IMR-90 (cell line): ENCODE results near the gene UBE2QL1. TPM values are rescaled to one million over a fixed set of nuclear protein-coding genes. Genes with fewer than 3 reads are reported as not detected.

Source experiments
- ATAC-seq: fragments of 200-7000 bp; cut with Tn5 transposase; 2 replicates; pipeline ENCODE4 v1.9.1; 2020; ENCODE audit warnings: low read depth, mild to moderate bottlenecking, moderate library complexity
- BruUV-seq: library from RNA; stranded (reverse); fragments of 400-500 nt; replicated peaks from 2 replicates; lab custom pipeline; 2021; lab: Mats Ljungman, UMichigan
- CTCF ChIA-PET: fragments of 300-600 bp; formaldehyde crosslinking; extraction: SDS; loops from one replicate; lab custom pipeline; 2021; ENCODE audit warnings: antibody characterized with exemption; lab: Yijun Ruan, JAX
- POLR2A ChIA-PET: fragments of 300-600 bp; sonication (Branson Sonifier 250); formaldehyde crosslinking; loops from one replicate; lab custom pipeline; 2022; ENCODE audit warnings: antibody characterized with exemption; ENCODE audit not compliant: unreplicated experiment; lab: Charles Lee
- DNase-seq: peaks from one replicate; pipeline ENCODE4 v3.0.0; 2013
- H2AFZ ChIP-seq: replicated peaks from 2 replicates; pipeline ENCODE3; 2013; ENCODE audit warnings: low read length, mild to moderate bottlenecking; ENCODE audit not compliant: poor library complexity
- H2AK5ac ChIP-seq: 2 replicates; pipeline ENCODE4 v1.6.1; 2013; ENCODE audit warnings: low read depth, low read length, inconsistent platforms
- H2AK9ac ChIP-seq: replicated peaks from 2 replicates; pipeline ENCODE3; 2013; ENCODE audit warnings: mild to moderate bottlenecking, low read depth, low read length, moderate library complexity; ENCODE audit not compliant: poor library complexity
- H2BK120ac ChIP-seq: 2 replicates; pipeline ENCODE4 v1.6.1; 2013; ENCODE audit warnings: low read depth, low read length, inconsistent platforms
- H2BK15ac ChIP-seq: 3 replicates; pipeline ENCODE4 v1.6.1; 2013; ENCODE audit warnings: low read depth, low read length, inconsistent platforms
- H2BK20ac ChIP-seq: 2 replicates; pipeline ENCODE4 v1.6.1; 2013; ENCODE audit warnings: low read depth, mild to moderate bottlenecking, inconsistent platforms, low read length, moderate library complexity
- H2BK5ac ChIP-seq: 2 replicates; pipeline ENCODE4 v1.6.1; 2013; ENCODE audit warnings: mild to moderate bottlenecking, low read depth, low read length, inconsistent platforms; ENCODE audit not compliant: poor library complexity, severe bottlenecking
- H3K14ac ChIP-seq: replicated peaks from 2 replicates; pipeline ENCODE4 v1.6.1; 2013; ENCODE audit warnings: low read depth, low read length, inconsistent platforms
- H3K18ac ChIP-seq: 2 replicates; pipeline ENCODE4 v1.6.1; 2013; ENCODE audit warnings: low read depth, low read length, control low read depth
- H3K23ac ChIP-seq: 2 replicates; pipeline ENCODE4 v1.6.1; 2013; ENCODE audit warnings: low read depth, low read length, inconsistent platforms
- H3K27ac ChIP-seq: 2 replicates; pipeline ENCODE4 v1.5.1; 2013; ENCODE audit warnings: mild to moderate bottlenecking, control low read depth, low read length; ENCODE audit not compliant: insufficient read depth
- H3K27me3 ChIP-seq: 2 replicates; pipeline ENCODE4 v1.6.1; 2013; ENCODE audit warnings: low read length; ENCODE audit not compliant: control insufficient read depth, insufficient read depth
- H3K36me3 ChIP-seq: 2 replicates; pipeline ENCODE4 v1.6.1; 2013; ENCODE audit warnings: low read length, mixed read lengths; ENCODE audit not compliant: control insufficient read depth, insufficient read depth
- H3K4ac ChIP-seq: 2 replicates; pipeline ENCODE4 v1.6.1; 2013; ENCODE audit warnings: low read depth, low read length, inconsistent platforms
- H3K4me1 ChIP-seq: 2 replicates; pipeline ENCODE4 v1.6.1; 2013; ENCODE audit warnings: low read length, mixed read lengths; ENCODE audit not compliant: control insufficient read depth, insufficient read depth
- H3K4me2 ChIP-seq: 2 replicates; pipeline ENCODE4 v1.6.1; 2013; ENCODE audit warnings: low read depth, mild to moderate bottlenecking, control low read depth, low read length, moderate library complexity
- H3K4me3 ChIP-seq: 2 replicates; pipeline ENCODE4 v1.5.1; 2013; ENCODE audit warnings: low read depth, mild to moderate bottlenecking, control low read depth, low read length, moderate library complexity; ENCODE audit not compliant: insufficient read depth
- H3K56ac ChIP-seq: 2 replicates; pipeline ENCODE4 v1.6.1; 2013; ENCODE audit warnings: low read length, inconsistent platforms; ENCODE audit not compliant: insufficient read depth; ENCODE audit errors: extremely low read depth
- H3K79me1 ChIP-seq, 2 experiments: 2 replicates each; pipeline ENCODE4 v1.6.1; 2013; ENCODE audit warnings: low read length in 2 of 2, inconsistent platforms in 1 of 2, low read depth in 1 of 2
- H3K9ac ChIP-seq: 2 replicates; pipeline ENCODE4 v1.6.1; 2013; ENCODE audit warnings: low read depth, low read length, control low read depth
- H3K9me1 ChIP-seq: 2 replicates; pipeline ENCODE4 v1.6.1; 2013; ENCODE audit warnings: low read length, inconsistent platforms; ENCODE audit not compliant: insufficient read depth
- H3K9me3 ChIP-seq: 2 replicates; pipeline ENCODE4 v1.6.1; 2013; ENCODE audit warnings: low read length; ENCODE audit not compliant: control insufficient read depth, insufficient read depth
- H4K20me1 ChIP-seq: 2 replicates; pipeline ENCODE4 v1.6.1; 2013; ENCODE audit warnings: low read length, inconsistent platforms; ENCODE audit not compliant: insufficient read depth
- H4K5ac ChIP-seq: 2 replicates; pipeline ENCODE4 v1.6.1; 2013; ENCODE audit warnings: mild to moderate bottlenecking, low read depth, low read length, control low read depth
- H4K8ac ChIP-seq, 2 experiments: 2 replicates each; pipeline ENCODE4 v1.6.1; 2013; ENCODE audit warnings: low read depth in 2 of 2, low read length in 2 of 2, control low read depth in 1 of 2, inconsistent platforms in 1 of 2
- H4K91ac ChIP-seq: 2 replicates; pipeline ENCODE4 v1.6.1; 2013; ENCODE audit warnings: low read depth, low read length, inconsistent platforms; ENCODE audit not compliant: insufficient read depth
- BHLHE40 ChIP-seq: fragments of 150-350 bp; IDR thresholded peaks from 2 replicates; pipeline ENCODE4 v1.6.1; 2016; ENCODE audit warnings: mild to moderate bottlenecking, low read depth, low read length
- CEBPB ChIP-seq: IDR thresholded peaks from 2 replicates; pipeline ENCODE4 v1.6.1; 2012; ENCODE audit warnings: low read depth, low read length, improper control_type of control experiment
- CHD1 ChIP-seq: IDR thresholded peaks from 2 replicates; pipeline ENCODE4 v1.6.1; 2012; ENCODE audit warnings: low read depth, low read length, improper control_type of control experiment
- FOS ChIP-seq: fragments of 150-350 bp; IDR thresholded peaks from 2 replicates; pipeline ENCODE4 v1.6.1; 2016; ENCODE audit warnings: low read depth, low read length
- MAFK ChIP-seq: IDR thresholded peaks from 2 replicates; pipeline ENCODE4 v1.6.1; 2012; ENCODE audit warnings: low read depth, low read length, improper control_type of control experiment
- MAZ ChIP-seq: IDR thresholded peaks from 2 replicates; pipeline ENCODE4 v1.6.1; 2012; ENCODE audit warnings: low read depth, mild to moderate bottlenecking, low read length, improper control_type of control experiment, moderate library complexity, borderline replicate concordance
- MXI1 ChIP-seq: IDR thresholded peaks from 2 replicates; pipeline ENCODE4 v1.6.1; 2012; ENCODE audit warnings: low read depth, mild to moderate bottlenecking, low read length, moderate library complexity, borderline replicate concordance
- NFE2L2 ChIP-seq: fragments of 150-350 bp; IDR thresholded peaks from 2 replicates; pipeline ENCODE4 v1.6.1; 2016; ENCODE audit warnings: low read depth, mild to moderate bottlenecking, low read length
- POLR2A ChIP-seq: IDR thresholded peaks from 2 replicates; pipeline ENCODE4 v1.6.1; 2012; ENCODE audit warnings: mild to moderate bottlenecking, low read depth, low read length
- RAD21 ChIP-seq: IDR thresholded peaks from 2 replicates; pipeline ENCODE4 v1.6.1; 2012; ENCODE audit warnings: low read length, improper control_type of control experiment
- RCOR1 ChIP-seq: IDR thresholded peaks from 2 replicates; pipeline ENCODE4 v1.6.1; 2012; ENCODE audit warnings: mild to moderate bottlenecking, low read length, improper control_type of control experiment; ENCODE audit not compliant: insufficient replicate concordance
- RFX5 ChIP-seq: IDR thresholded peaks from 2 replicates; pipeline ENCODE4 v1.8.0; 2012; ENCODE audit warnings: low read depth, mild to moderate bottlenecking, low read length, moderate library complexity
- SMC3 ChIP-seq: fragments of 150-350 bp; IDR thresholded peaks from 2 replicates; pipeline ENCODE4 v1.6.1; 2016; ENCODE audit warnings: low read depth, mild to moderate bottlenecking, antibody characterized with exemption, low read length, moderate library complexity
- WGBS, 2 experiments: methylation state at CpG; one replicate each; pipeline versions ENCODE4 v1.1.5 to v1.1.7; 2013; ENCODE audit warnings: missing lambda C conversion rate in 2 of 2; ENCODE audit not compliant: insufficient read length in 1 of 2; ENCODE audit errors: extremely low coverage in 2 of 2; 5-methylcytosine and 5-hydroxymethylcytosine counted together
- dilution Hi-C: fragments of 300-500 bp; cut with HindIII; formaldehyde crosslinking; loops from one replicate; pipeline ENCODE4 v1.14.3; 2018; ENCODE audit warnings: low sequenced_read_pairs; ENCODE audit not compliant: unreplicated experiment
- in situ Hi-C: fragments of 300-500 bp; cut with MboI; formaldehyde crosslinking; loops from 3 replicates; pipeline ENCODE4 v1.14.3; 2019; ENCODE audit warnings: low sequenced_read_pairs, inconsistent platforms, mixed read lengths
- intact Hi-C: fragments of 100-400 bp; cut with micrococcal nuclease; formaldehyde crosslinking; loops from 2 replicates; pipeline ENCODE4 v1.10.0; 2022
- polyA plus RNA-seq, 3 experiments: library from polyadenylated mRNA; depleted of rRNA; stranded (reverse); fragments of >200 nt; gene quantifications; 2 replicates each; pipeline ENCODE4 v1.2.3, GENCODE V29; 2012; ENCODE audit warnings: low replicate concordance in 1 of 3
- total RNA-seq: library from RNA; depleted of rRNA; stranded (reverse); fragments of >200 nt; gene quantifications from 2 replicates; pipeline ENCODE4 v1.2.3, GENCODE V29; 2012
- TF ChIP-seq, protein P1 (sequence below): fragments of 150-350 bp; IDR thresholded peaks from 2 replicates; pipeline ENCODE4 v1.6.1; 2017; ENCODE audit warnings: mild to moderate bottlenecking, antibody characterized with exemption, low read length, low read depth
- TF ChIP-seq, protein P2 (sequence below): fragments of 150-350 bp; IDR thresholded peaks from 2 replicates; pipeline ENCODE4 v1.6.1; 2016; ENCODE audit warnings: low read depth, mild to moderate bottlenecking, low read length, moderate library complexity, borderline replicate concordance
- TF ChIP-seq, protein P3 (sequence below): conservative IDR thresholded peaks from 2 replicates; pipeline ENCODE4 v1.5.1; 2012; ENCODE audit warnings: mild to moderate bottlenecking, low read depth, low read length, improper control_type of control experiment

The UBE2QL1 gene
- total and polyA plus RNA-seq, 2 of the 4 experiments (the other 2 are of a cell fraction): not detected

DNA sequence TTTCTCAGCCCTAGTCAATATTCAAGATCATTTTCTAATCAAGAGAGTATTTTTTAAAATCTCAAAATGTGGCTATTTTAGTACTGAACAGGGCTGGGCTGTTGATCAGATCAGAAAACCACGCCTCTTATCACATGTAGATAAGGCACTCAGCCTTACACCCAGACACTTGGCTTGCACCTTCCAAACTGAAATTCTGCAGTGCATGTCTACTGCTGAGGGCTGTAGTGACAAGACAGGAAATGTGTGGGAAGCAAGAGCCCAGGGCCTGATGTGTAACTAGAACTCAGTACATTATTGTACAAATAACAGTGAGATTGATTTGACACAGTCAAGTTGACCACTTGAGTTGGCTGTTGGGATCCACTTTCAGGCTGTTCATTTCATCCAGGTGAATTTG is 48.6 kb downstream of the UBE2QL1 start:
- Histone ChIP-seq H3K79me1 (no peaks in the 10 kb centered on the region), H3K9me1 (no peaks in the 10 kb centered on the region), H2BK5ac (no peak overlapping the region), H3K18ac (no peak overlapping the region), H2BK15ac (no peak overlapping the region), H4K91ac (no peak overlapping the region), H2AFZ (no peak overlapping the region), H3K36me3 (no peaks in the 10 kb centered on the region), H3K27ac (no peak overlapping the region), H3K56ac (no peak overlapping the region), H3K27me3 (no peaks in the 10 kb centered on the region), H2AK9ac (no peak overlapping the region), H3K4ac (no peak overlapping the region), H3K9me3 (no peaks in the 10 kb centered on the region), H3K23ac (no peak overlapping the region), H3K4me2 (no peak overlapping the region), H2BK120ac (no peak overlapping the region), H4K8ac (no peak overlapping the region), H3K4me3 (no peak overlapping the region), H3K9ac (no peak overlapping the region), H4K20me1 (no peaks in the 10 kb centered on the region), H3K4me1 (no peaks in the 10 kb centered on the region), H2BK20ac (no peak overlapping the region), H4K5ac (no peak overlapping the region), H2AK5ac (no peak overlapping the region), H3K14ac (no peak overlapping the region)
- ChIA-PET POLR2A (no interaction called here), CTCF (no interaction called here)
- DNase-seq (no peak), ATAC-seq (no peak)
- no peak for TF ChIP-seq RCOR1
- no peak for TF ChIP-seq MXI1
- no peak for TF ChIP-seq CHD1
- TF ChIP-seq, protein P1, sequence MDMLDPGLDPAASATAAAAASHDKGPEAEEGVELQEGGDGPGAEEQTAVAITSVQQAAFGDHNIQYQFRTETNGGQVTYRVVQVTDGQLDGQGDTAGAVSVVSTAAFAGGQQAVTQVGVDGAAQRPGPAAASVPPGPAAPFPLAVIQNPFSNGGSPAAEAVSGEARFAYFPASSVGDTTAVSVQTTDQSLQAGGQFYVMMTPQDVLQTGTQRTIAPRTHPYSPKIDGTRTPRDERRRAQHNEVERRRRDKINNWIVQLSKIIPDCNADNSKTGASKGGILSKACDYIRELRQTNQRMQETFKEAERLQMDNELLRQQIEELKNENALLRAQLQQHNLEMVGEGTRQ: no peak
- TF ChIP-seq, protein P2, sequence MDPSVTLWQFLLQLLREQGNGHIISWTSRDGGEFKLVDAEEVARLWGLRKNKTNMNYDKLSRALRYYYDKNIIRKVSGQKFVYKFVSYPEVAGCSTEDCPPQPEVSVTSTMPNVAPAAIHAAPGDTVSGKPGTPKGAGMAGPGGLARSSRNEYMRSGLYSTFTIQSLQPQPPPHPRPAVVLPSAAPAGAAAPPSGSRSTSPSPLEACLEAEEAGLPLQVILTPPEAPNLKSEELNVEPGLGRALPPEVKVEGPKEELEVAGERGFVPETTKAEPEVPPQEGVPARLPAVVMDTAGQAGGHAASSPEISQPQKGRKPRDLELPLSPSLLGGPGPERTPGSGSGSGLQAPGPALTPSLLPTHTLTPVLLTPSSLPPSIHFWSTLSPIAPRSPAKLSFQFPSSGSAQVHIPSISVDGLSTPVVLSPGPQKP: no peak
- no peak for TF ChIP-seq MAFK
- TF ChIP-seq RAD21: no peak
- TF ChIP-seq FOS: no peak
- no peak for TF ChIP-seq CEBPB
- TF ChIP-seq MAZ: no peak
- no peak for TF ChIP-seq NFE2L2
- TF ChIP-seq SMC3: no peak
- TF ChIP-seq POLR2A: no peak
- TF ChIP-seq RFX5: no peak
- TF ChIP-seq, protein P3, sequence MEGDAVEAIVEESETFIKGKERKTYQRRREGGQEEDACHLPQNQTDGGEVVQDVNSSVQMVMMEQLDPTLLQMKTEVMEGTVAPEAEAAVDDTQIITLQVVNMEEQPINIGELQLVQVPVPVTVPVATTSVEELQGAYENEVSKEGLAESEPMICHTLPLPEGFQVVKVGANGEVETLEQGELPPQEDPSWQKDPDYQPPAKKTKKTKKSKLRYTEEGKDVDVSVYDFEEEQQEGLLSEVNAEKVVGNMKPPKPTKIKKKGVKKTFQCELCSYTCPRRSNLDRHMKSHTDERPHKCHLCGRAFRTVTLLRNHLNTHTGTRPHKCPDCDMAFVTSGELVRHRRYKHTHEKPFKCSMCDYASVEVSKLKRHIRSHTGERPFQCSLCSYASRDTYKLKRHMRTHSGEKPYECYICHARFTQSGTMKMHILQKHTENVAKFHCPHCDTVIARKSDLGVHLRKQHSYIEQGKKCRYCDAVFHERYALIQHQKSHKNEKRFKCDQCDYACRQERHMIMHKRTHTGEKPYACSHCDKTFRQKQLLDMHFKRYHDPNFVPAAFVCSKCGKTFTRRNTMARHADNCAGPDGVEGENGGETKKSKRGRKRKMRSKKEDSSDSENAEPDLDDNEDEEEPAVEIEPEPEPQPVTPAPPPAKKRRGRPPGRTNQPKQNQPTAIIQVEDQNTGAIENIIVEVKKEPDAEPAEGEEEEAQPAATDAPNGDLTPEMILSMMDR: no peak
- no peak for TF ChIP-seq BHLHE40
- in situ Hi-C loops (no loop called here), intact Hi-C loops (no loop called here), dilution Hi-C loops (no loop called here)
- BruUV-seq: no TSS peak
- no CpG with 5 or more reads among the region's 1 CpG for WGBS, 2 experiments
